Measurements from ENCODE around the gene CYP17A1.

CYP17A1 gene

GRCh38 chr10:102811346-102811745, 25.9 kb downstream of the CYP17A1 start:
- no peak for FAIRE-seq

GRCh38 chr10:102808380-102808779, 28.8 kb downstream of the CYP17A1 start:
- no peak for DNase-seq (ENCODE audit: low spot score)

More at GRCh38 chr10:102811346-102811745, 25.9 kb downstream of the CYP17A1 start:
- no peak for DNase-seq (ENCODE audit: low spot score)

GRCh38 chr10:102804382-102805055, 32.7 kb downstream of the CYP17A1 start:
- no peak for FAIRE-seq
- DNase-seq (ENCODE audit: low spot score), result no peak

More at GRCh38 chr10:102808380-102808779, 28.8 kb downstream of the CYP17A1 start:
- no peak for FAIRE-seq

- DNase-seq (ENCODE audit: low spot score) (no peak), FAIRE-seq (no peak)
Measured at GRCh38 chr10:102802920-102803534, 34.2 kb downstream of the CYP17A1 start.

- FAIRE-seq (no peak), DNase-seq (ENCODE audit: low spot score) (no peak)
Measured at GRCh38 chr10:102801978-102802377, 35.2 kb downstream of the CYP17A1 start.

GRCh38 chr10:102801496-102801895, 35.7 kb downstream of the CYP17A1 start:
- no peak for DNase-seq (ENCODE audit: low spot score)
- FAIRE-seq, result no peak

GRCh38 chr10:102800611-102801335, 36.4 kb downstream of the CYP17A1 start:
- DNase-seq (ENCODE audit: low spot score) (no peak), FAIRE-seq (no peak)

GRCh38 chr10:102799691-102800471, 37.3 kb downstream of the CYP17A1 start:
- FAIRE-seq (no peak), DNase-seq (ENCODE audit: low spot score) (no peak)

- FAIRE-seq, result no peak
- no peak for DNase-seq (ENCODE audit: low spot score)
Measured at GRCh38 chr10:102796407-102797176, 40.6 kb downstream of the CYP17A1 start.

- DNase-seq (ENCODE audit: low spot score) (no peak), FAIRE-seq (no peak)
Measured at GRCh38 chr10:102795453-102796406, 41.5 kb downstream of the CYP17A1 start.

GRCh38 chr10:102791754-102792395, 45.3 kb downstream of the CYP17A1 start:
- FAIRE-seq (no peak), DNase-seq (ENCODE audit: low spot score) (no peak)

- no peak for FAIRE-seq
- DNase-seq (ENCODE audit: low spot score), result no peak
Measured at GRCh38 chr10:102785818-102786217, 51.4 kb downstream of the CYP17A1 start.

- no peak for FAIRE-seq
Measured at GRCh38 chr10:102783568-102783967, 53.6 kb downstream of the CYP17A1 start.

GRCh38 chr10:102782673-102783551, 54.3 kb downstream of the CYP17A1 start:
- DNase-seq (ENCODE audit: low spot score) (no peak), FAIRE-seq (no peak)

More at GRCh38 chr10:102783568-102783967, 53.6 kb downstream of the CYP17A1 start:
- no peak for DNase-seq (ENCODE audit: low spot score)

- DNase-seq (ENCODE audit: low spot score), result no peak
- FAIRE-seq, result no peak
Measured at GRCh38 chr10:102781921-102782557, 55.2 kb downstream of the CYP17A1 start.

GRCh38 chr10:102781090-102781920, 55.9 kb downstream of the CYP17A1 start:
- DNase-seq (ENCODE audit: low spot score) (no peak), FAIRE-seq (no peak)

Data from urothelium cell line (cell line).